Transverse colon (tissue), 4 donors: ENCODE measurements around the gene PLEKHG2. TPM values are rescaled to one million over a fixed set of nuclear protein-coding genes. Genes with fewer than 3 reads are reported as not detected.

Experiments
- DNase-seq: peaks from one replicate; pipeline ENCODE4 v3.0.0-alpha.2; 2019
- H3K27ac ChIP-seq, 4 donors: fragments of 200-600 bp; sonication (generic); 2 replicates each; pipeline ENCODE4 v1.5.1; 2016 to 2018; ENCODE audit warnings: inconsistent platforms in 4 of 4
- H3K27me3 ChIP-seq: fragments of 200-600 bp; sonication (generic); 2 replicates; pipeline ENCODE4 v1.5.1; 2017; ENCODE audit warnings: inconsistent platforms
- H3K36me3 ChIP-seq, 4 donors: fragments of 200-600 bp; sonication (generic); 2 replicates each; pipeline ENCODE4 v1.5.1; 2017 to 2019; ENCODE audit warnings: inconsistent platforms in 4 of 4
- H3K4me1 ChIP-seq, 4 donors: fragments of 200-600 bp; sonication (generic); 2 replicates each; pipeline ENCODE4 v1.5.1; 2017 to 2020; ENCODE audit warnings: inconsistent platforms in 4 of 4
- H3K4me3 ChIP-seq, 4 donors: fragments of 200-600 bp; sonication (generic); 1 replicate in 1 of 4; 2 replicates in 3 of 4; pipeline versions ENCODE4 v1.5.1 to v1.6.1; 2017 to 2019; ENCODE audit warnings: inconsistent platforms in 4 of 4
- H3K9me3 ChIP-seq, 2 donors: fragments of 200-600 bp; sonication (generic); 2 replicates each; pipeline ENCODE4 v1.5.1; 2017 to 2019; ENCODE audit warnings: inconsistent platforms in 2 of 2
- EP300 ChIP-seq: sonication (generic); formaldehyde crosslinking; IDR thresholded peaks from one replicate; pipeline ENCODE4 v1.6.1; 2017; ENCODE audit warnings: antibody characterized with exemption, low read depth
- POLR2A ChIP-seq: fragments of 450-650 bp; IDR thresholded peaks from one replicate; pipeline ENCODE4 v1.6.1; 2016; ENCODE audit warnings: antibody characterized with exemption, mild to moderate bottlenecking, moderate library complexity
- POLR2AphosphoS5 ChIP-seq, 3 donors: sonication (generic); formaldehyde crosslinking; IDR thresholded peaks; one replicate each; pipeline ENCODE4 v1.6.1; 2016; ENCODE audit warnings: antibody characterized with exemption in 3 of 3
- WGBS, 2 donors: methylation state at CpG; one replicate each; pipeline ENCODE4 v1.1.5; 2018; ENCODE audit warnings: low coverage in 1 of 2; 5-methylcytosine and 5-hydroxymethylcytosine counted together
- in situ Hi-C, 4 donors: fragments of 200-750 bp; cut with MboI; loops; one replicate each; pipeline versions ENCODE4 v1.15.0 to v1.15.1; 2017; ENCODE audit warnings: low sequenced_read_pairs in 3 of 4, low pct_ligation_motif_present in 1 of 4, low pct_unique_long_range_greater_than_20kb in 1 of 4
- intact Hi-C: fragments of 100-400 bp; cut with DNase I; formaldehyde crosslinking; loops from one replicate; pipeline ENCODE4 v1.15.1; 2023; ENCODE audit warnings: low total_unique reads
- total RNA-seq, 4 donors: library from RNA; depleted of rRNA; stranded (reverse); fragments of >200 nt; gene quantifications; one replicate each; pipeline ENCODE4 v1.1.0, GENCODE V29; 2016
- TF ChIP-seq, protein P1 (sequence below), 5 experiments: fragments of 200-600 bp in 3 of 5; fragments of 450-650 bp in 2 of 5; sonication (generic) in 3 of 5; IDR thresholded peaks; 1 replicate in 2 of 5; 2 replicates in 3 of 5; pipeline ENCODE4 v1.5.1; 2016 to 2017; ENCODE audit warnings: antibody characterized with exemption in 5 of 5, inconsistent platforms in 3 of 5, mild to moderate bottlenecking in 2 of 5, moderate library complexity in 1 of 5

Gene PLEKHG2
- total RNA-seq, 4 donors from 2014 or later = 6.1 to 27.7 (median 11.9) TPM

GRCh38 chr19:39400061-39400460 is 12.4 kb upstream of the PLEKHG2 start:
- no peak for DNase-seq
- peaks cover 0 to 2% (median 0%) of the 10 kb centered on the region in 4 donors for H3K36me3 ChIP-seq
- no peak for TF ChIP-seq POLR2AphosphoS5 (IDR thresholded peaks at IDR 0.05)
- TF ChIP-seq EP300 = no peak
- intact Hi-C loops = no loop called here
- peak overlapping the region; percentile 98 to 100 (median 99) for H3K27ac ChIP-seq
- H3K9me3 ChIP-seq = no peaks in the 10 kb centered on the region
- in situ Hi-C loops = no loop called here
- no peak overlapping the region for H3K4me3 ChIP-seq
- WGBS, 2 donors = 92 to 93% methylated on average over 4 of the region's 4 CpGs
- H3K27me3 ChIP-seq = no peaks in the 10 kb centered on the region
- H3K4me1 ChIP-seq = peaks cover 44 to 76% (median 65%) of the 10 kb centered on the region in 4 donors

- H3K9me3 ChIP-seq = no peaks in the 10 kb centered on the region
- peak overlapping the region; percentile 98 to 100 (median 99) for H3K27ac ChIP-seq
- no peak for DNase-seq
- 32% methylated on average over 4 of the region's 4 CpGs; no CpG with 5 or more reads in 1 of the 2 donors for WGBS, 2 donors
- peaks cover 48 to 86% (median 75%) of the 10 kb centered on the region in 4 donors for H3K4me1 ChIP-seq
- TF ChIP-seq EP300 (no peak), POLR2AphosphoS5 (IDR thresholded peaks at IDR 0.05) (no peak), POLR2A (no peak)
- TF ChIP-seq, protein P1, sequence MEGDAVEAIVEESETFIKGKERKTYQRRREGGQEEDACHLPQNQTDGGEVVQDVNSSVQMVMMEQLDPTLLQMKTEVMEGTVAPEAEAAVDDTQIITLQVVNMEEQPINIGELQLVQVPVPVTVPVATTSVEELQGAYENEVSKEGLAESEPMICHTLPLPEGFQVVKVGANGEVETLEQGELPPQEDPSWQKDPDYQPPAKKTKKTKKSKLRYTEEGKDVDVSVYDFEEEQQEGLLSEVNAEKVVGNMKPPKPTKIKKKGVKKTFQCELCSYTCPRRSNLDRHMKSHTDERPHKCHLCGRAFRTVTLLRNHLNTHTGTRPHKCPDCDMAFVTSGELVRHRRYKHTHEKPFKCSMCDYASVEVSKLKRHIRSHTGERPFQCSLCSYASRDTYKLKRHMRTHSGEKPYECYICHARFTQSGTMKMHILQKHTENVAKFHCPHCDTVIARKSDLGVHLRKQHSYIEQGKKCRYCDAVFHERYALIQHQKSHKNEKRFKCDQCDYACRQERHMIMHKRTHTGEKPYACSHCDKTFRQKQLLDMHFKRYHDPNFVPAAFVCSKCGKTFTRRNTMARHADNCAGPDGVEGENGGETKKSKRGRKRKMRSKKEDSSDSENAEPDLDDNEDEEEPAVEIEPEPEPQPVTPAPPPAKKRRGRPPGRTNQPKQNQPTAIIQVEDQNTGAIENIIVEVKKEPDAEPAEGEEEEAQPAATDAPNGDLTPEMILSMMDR (IDR thresholded peaks at IDR 0.05) = no peak
- H3K36me3 ChIP-seq = no peaks in the 10 kb centered on the region
- in situ Hi-C loops = no loop called here
- H3K27me3 ChIP-seq = no peaks in the 10 kb centered on the region
- intact Hi-C loops = no loop called here
- no peak overlapping the region for H3K4me3 ChIP-seq
These were observed 11.4 kb upstream of the PLEKHG2 start for GRCh38 chr19:39401070-39401548.

- no peaks in the 10 kb centered on the region for H3K9me3 ChIP-seq
- in situ Hi-C loops (no loop called here), intact Hi-C loops (no loop called here)
- H3K27ac ChIP-seq = peak overlapping the region; percentile 98 to 100 (median 99)
- TF ChIP-seq POLR2A (peak; percentile 87), POLR2AphosphoS5 (IDR thresholded peaks at IDR 0.05) (peak; percentile 69 to 90 (median 90)), EP300 (peak; percentile 85)
- TF ChIP-seq, protein P1 (IDR thresholded peaks at IDR 0.05) = no peak
- peak overlapping the region in 1 of 4 donors; percentile 38 for H3K4me3 ChIP-seq
- WGBS, 2 donors = 18% methylated on average over 23 of the region's 25 CpGs; no CpG with 5 or more reads in 1 of the 2 donors
- peaks cover 48 to 87% (median 77%) of the 10 kb centered on the region in 4 donors for H3K4me1 ChIP-seq
- peak; percentile 90 for DNase-seq
- no peaks in the 10 kb centered on the region for H3K36me3 ChIP-seq
- H3K27me3 ChIP-seq = no peaks in the 10 kb centered on the region
These were observed 10.7 kb upstream of the PLEKHG2 start for GRCh38 chr19:39401549-39402345.

- Histone ChIP-seq H3K4me3 (peak overlapping the region; percentile 38 to 56 (median 46)), H3K27me3 (no peaks in the 10 kb centered on the region), H3K4me1 (peaks cover 48 to 82% (median 76%) of the 10 kb centered on the region in 4 donors), H3K27ac (peak overlapping the region; percentile 98 to 100 (median 99)), H3K36me3 (peaks cover 0 to 3% (median under 1%) of the 10 kb centered on the region in 4 donors), H3K9me3 (no peaks in the 10 kb centered on the region)
- in situ Hi-C loops (no loop called here), intact Hi-C loops (no loop called here)
- TF ChIP-seq POLR2AphosphoS5 (IDR thresholded peaks at IDR 0.05) = peak; percentile 85 to 89 (median 87)
- peak; percentile 70 for TF ChIP-seq POLR2A
- TF ChIP-seq EP300 = peak; percentile 90
- TF ChIP-seq, protein P1 (IDR thresholded peaks at IDR 0.05) = no peak
- WGBS, 2 donors = 3% methylated on average over 57 of the region's 59 CpGs; no CpG with 5 or more reads in 1 of the 2 donors
- peak; percentile 93 for DNase-seq
These were observed 9.8 kb upstream of the PLEKHG2 start for GRCh38 chr19:39402346-39403300.
